ENCODE data around the gene NKIRAS2.
A peak's percentile ranks its signal among the peaks of the same experiment; 100 is the strongest.

Gene NKIRAS2

GRCh38 chr17:42019509-42020404 lies at the start of gene NKIRAS2:
NKIRAS2 (plus strand) TSS chr17:42020090; CDS start chr17:42021578, 1,488 bp downstream.
- DNase-seq: peak; percentile 95

DNA sequence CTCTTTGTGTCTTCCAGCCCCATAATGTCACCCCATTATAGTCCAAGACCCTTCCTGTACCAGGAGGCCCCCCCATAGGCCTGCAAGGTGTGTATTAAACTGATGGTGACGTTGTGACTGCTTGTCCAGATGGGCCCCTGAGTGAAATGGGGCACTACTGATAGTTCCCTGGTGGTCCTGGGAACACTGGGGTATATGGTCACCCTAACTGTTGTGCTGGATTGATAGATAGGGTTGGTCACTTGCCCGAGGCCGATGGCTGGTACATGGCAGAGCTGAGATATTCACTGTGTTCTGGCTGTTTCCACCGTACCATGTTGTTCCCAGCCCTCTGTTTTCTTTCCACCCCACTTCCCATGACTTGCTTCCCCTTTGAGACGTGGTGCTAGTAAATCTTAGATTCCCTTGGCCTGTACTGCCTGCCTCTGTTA lies 49.0 kb upstream of the NKIRAS2 start:
- DNase-seq: no peak

- DNase-seq: no peak
Observed at GRCh38 chr17:41971721-41972523, 48.0 kb upstream of the NKIRAS2 start.

- DNase-seq: no peak
Observed at GRCh38 chr17:41972571-41973407, 47.1 kb upstream of the NKIRAS2 start.

- no peak for DNase-seq
Observed at GRCh38 chr17:41973408-41973811, 46.5 kb upstream of the NKIRAS2 start.

DNA sequence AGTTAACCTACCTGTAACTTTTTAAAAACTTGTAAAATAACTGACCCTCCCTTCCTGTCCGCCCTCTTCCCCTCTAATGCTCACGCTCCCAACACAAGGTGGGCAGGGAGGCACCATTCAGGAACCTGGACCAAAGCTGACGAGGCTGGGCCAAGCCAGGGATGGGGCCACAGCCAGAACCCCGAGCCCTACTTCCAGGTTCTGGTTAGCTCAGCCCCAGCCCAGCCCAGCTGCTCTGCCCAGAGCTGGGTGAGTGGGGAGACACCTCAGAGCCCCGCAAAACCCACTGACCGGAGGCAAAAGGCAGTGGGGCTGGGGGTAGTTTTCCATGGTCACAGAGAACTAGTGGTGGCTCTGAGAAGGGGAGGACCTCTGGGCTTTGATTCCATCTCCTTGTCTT lies 45.9 kb upstream of the NKIRAS2 start:
- no peak for DNase-seq

DNA sequence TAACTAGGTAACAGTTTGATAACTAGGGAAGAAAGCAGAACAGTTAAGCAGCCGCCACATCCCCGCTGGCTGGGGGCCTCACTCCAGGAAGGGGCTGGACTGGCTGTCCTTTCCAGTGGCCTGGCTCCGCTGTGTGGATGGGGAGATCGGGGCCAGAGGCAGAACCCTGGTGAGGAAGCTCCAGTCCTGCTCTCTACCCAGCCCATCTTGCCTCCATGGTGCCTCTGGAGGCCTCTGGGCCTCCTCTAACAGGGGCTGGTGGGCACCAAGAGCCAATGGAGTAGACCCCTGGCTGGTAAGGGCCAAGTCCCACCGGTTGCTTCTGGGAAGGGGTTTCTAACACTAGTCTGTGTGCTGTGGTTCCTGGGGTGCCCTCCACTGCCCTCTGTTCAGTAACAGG lies 45.2 kb upstream of the NKIRAS2 start:
- DNase-seq: no peak

DNA sequence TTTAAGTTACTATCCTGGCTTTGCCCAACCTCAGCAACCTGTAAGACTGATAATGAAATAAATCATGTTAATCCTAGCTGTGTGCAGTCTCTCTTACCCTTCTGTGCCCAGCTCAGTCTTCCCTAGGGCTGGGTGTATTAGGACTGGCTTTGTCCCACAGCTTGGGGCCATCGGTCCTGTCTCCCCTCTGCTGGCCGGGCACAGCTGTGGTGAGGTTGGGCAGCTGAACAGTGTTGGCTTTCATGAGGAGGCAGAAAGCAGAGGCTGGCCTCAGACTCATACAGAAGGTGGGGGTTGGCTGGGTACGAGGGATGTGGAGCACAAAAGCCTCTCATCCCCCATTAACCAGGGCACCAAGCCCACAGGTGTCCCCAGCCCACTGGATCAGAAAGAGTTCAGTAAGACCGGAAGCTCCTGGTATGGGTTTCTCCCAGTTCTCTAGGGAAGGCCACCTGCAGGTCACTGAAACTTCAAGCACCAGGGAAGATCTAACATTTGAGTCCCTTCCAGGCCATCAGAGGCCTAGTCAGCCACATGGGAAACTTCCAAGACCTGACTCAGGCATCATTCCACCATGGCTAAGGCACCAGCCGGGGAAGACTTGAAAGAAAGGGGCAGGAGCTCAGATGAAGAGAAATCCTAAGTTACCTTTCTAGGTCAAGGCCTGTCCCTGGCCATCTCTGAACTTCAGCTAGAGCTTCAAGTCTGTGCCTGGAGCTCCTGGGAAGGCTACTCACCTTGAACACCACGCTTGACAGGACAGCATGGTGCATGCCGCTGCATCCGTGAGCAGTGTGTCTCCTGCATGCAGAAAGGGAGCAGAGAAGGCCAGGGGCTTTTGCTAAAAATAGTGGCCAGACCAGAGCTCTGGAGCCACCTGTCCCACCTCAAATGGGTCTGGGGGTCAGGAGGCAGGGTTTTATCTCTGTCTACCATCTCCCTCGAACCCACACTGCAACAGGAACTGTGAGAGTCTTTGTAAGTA lies 44.5 kb upstream of the NKIRAS2 start:
- DNase-seq: no peak

- DNase-seq: no peak
Observed at GRCh38 chr17:41976142-41976768, 43.6 kb upstream of the NKIRAS2 start.

GRCh38 chr17:41977991-41978390 lies 41.9 kb upstream of the NKIRAS2 start:
- DNase-seq: no peak

- no peak for DNase-seq
Observed at GRCh38 chr17:41982026-41982760, 37.7 kb upstream of the NKIRAS2 start.

DNA sequence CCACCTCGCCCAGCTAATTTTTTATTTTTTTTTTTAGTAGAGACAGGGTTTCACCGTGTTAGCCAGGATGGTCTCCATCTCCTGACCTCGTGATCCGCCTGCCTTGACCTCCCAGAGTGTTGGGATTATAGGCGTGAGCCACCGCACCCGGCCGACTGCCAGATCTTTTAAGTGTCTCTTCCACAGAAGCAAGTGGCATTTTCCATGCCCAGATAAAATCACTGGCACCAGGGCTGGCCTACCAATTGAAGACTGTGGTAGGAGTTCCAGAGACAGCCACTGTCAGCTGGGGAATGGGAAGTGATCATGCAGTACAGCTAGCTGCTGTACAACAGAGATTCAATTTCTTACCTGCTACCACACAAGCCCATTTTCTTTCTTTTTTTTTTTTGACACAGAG lies 35.4 kb upstream of the NKIRAS2 start:
- no peak for DNase-seq

DNA sequence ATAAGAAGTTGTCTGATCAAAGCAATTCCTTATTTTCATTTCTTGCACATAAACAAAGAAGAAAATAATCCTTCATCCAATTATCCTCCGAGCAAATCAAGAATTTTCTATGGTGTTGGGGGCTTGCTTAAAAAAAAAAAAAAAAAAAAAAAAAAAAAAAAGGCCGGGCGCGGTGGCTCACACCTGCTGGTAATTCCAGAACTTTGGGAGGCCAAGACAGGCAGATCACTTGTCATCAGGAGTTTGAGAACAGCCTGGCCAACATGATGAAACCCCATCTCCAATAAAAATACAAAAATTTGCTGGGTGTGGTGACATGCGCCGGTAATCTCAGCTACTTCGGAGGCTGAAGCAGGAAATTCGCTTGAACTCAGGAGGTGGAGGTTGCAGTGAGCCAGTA lies 34.0 kb upstream of the NKIRAS2 start:
- DNase-seq: no peak

- DNase-seq: no peak
Observed at GRCh38 chr17:41986634-41987033, 33.3 kb upstream of the NKIRAS2 start.

DNA sequence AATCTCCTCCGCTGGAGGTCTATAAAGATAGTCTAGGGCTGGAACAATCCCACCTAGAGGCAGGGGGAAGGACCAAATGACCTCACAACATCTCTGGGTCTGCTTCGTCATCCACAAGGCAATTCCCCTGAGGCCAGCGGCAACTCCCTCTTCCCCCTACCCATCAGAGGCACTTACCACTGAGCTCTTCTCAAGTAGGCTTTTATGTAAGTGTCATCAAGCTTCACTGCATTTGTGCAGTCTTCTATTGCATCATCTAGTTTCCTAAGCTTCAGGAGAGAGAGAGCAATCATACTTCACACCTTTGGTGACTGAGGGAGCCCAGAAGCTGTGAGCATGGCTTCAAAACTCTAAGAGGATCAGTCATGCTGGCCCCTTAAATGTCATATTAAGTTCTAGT lies 32.2 kb upstream of the NKIRAS2 start:
- DNase-seq: no peak

GRCh38 chr17:41988418-41988817 lies 31.5 kb upstream of the NKIRAS2 start:
- no peak for DNase-seq

GRCh38 chr17:41989702-41990419 lies 30.0 kb upstream of the NKIRAS2 start:
- no peak for DNase-seq

GRCh38 chr17:41992576-41992975 lies 27.3 kb upstream of the NKIRAS2 start:
- no peak for DNase-seq

GRCh38 chr17:41996855-41997164 lies 23.1 kb upstream of the NKIRAS2 start:
- DNase-seq: no peak

GRCh38 chr17:41998497-41998896 lies 21.4 kb upstream of the NKIRAS2 start:
- no peak for DNase-seq
